Measurements from ENCODE around the gene GNB2. TPM values are rescaled to one million over a fixed set of nuclear protein-coding genes. Genes with fewer than 3 reads are reported as not detected.

The GNB2 gene
- total and polyA plus RNA-seq, 7 experiments from 2014 or later: 35.8 to 215 (median 114) TPM

DNA sequence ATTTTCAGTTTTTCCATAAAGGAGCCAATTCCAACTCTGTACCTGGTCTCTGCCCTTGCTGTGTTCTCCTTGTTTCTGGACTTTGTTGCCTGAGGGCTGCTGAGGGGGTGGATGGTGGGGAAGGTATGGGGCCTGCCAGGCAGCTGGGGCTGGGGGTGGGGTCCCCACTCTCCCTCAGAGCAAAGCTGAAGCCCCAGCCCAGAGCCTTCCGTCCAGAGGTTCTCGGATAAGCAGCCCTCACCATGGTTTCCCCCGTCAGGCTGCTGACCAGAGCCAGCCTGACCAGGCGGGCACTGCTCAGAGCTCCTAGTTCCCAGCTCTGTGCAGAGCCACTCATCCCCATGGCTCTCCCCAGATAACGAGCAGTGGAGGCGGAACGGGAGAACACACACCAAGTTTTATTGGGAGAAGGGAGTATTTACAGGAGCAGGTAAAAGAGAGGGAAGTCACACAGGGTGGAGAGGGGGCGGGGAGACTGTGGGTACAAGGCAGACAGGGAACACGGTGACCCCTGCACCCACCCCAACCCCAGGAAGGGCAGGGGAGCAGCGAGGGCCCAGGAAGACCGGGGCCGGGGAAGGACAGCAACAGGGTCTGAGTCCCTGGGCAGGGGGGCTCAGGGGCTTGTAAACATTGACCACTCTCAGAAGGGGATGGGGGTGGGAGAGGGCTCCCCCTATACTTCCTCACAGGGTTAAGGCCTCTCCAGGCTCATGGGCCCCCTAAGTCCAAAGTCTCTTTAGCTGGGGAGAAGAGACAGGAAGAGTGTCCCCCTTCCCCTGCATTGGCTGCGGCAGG lies 5.8 kb downstream of the GNB2 start:
- no peaks in the 10 kb centered on the region for H3K9me3 ChIP-seq (ENCODE audit: control insufficient read depth in 2 of 3, low read length in 3 of 3)
- ATAC-seq (no peak), DNase-seq (no peak)
- no peak overlapping the region for H3K4me3 ChIP-seq (ENCODE audit: low read length)
- intact Hi-C loops (cut with micrococcal nuclease): loop anchor here in 1 of 2 donors (5.0 to 10.0 kb wide), 2 partner anchors 565 to 577 kb away; partner anchors contain the start of genes AP4M1, FIS1 and MCM7
- POLR2A ChIA-PET: interaction anchor here (0.7 to 5.5 kb wide), 9 partner anchors 9 to 114 kb away, joined by 3 to 37 read pairs (median 5); partner anchors contain the start of genes FBXO24, LRCH4 and MOSPD3
- CTCF ChIA-PET: interaction anchor here (1.7 to 5.8 kb wide), 2 partner anchors 12 to 45 kb away, joined by 3 to 33 read pairs; no protein-coding TSS in a partner anchor
- Mint-ChIP-seq H3K4me3 (peak overlapping the region in 4 of 10 donors; percentile 12 to 56 (median 40)), H3K27ac (peak overlapping the region in 5 of 9 donors; percentile 26 to 83 (median 78)), H3K27me3 (no peaks in the 10 kb centered on the region), H3K4me1 (peaks cover 21 to 50% (median 30%) of the 10 kb centered on the region in 7 donors), H3K36me3 (peaks cover 0 to 15% (median 0%) of the 10 kb centered on the region in 5 donors), H3K9me3 (peaks cover 0 to 1% (median 0%) of the 10 kb centered on the region in 11 donors)
- H3K4me1 ChIP-seq (ENCODE audit: control insufficient read depth in 2 of 2, insufficient read depth in 2 of 2, low read length in 2 of 2): peaks cover 0 to 22% of the 10 kb centered on the region in 2 donors
- peaks cover 0 to 81% (median 8%) of the 10 kb centered on the region in 3 experiments for H3K36me3 ChIP-seq (ENCODE audit: control insufficient read depth in 2 of 3, insufficient read depth in 3 of 3, low read length in 3 of 3)
- H3K27me3 ChIP-seq (ENCODE audit: control insufficient read depth in 2 of 2, insufficient read depth in 2 of 2, low read length in 2 of 2): no peaks in the 10 kb centered on the region
- H3K27ac ChIP-seq (ENCODE audit: low read depth, low read length): peak overlapping the region; percentile 10

DNA sequence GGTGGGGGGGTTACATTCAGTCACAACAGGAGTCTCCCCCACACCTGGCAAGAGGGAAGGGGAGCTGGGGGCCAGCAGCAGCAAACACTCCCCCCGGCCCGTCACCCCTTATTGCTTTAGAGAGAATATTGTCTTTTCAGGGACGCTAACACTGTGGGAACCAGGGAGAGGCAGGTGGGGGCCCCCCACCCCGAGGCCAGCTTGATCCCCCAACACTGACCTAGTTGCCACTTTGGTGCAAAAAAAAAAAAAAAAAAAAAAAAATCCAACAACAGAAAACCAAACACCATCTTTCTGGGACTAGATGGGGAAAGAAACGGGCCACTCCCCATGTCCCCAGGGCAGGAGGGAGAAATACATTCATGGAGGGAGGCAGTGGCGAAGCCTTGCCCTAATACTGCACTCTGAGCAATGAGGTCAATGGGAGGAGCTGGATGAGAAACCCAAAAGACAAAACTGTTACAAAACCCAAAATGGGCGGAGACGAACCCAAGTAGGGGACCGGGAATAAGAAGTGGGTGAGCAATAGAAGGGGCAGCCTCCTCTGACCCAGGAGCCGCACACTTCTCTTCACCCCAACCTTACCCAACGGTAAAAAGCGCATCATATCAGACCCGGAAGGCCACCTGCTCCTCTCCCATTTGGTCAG lies 6.5 kb downstream of the GNB2 start:
- H3K4me3 Mint-ChIP-seq: peak overlapping the region in 8 of 10 donors; percentile 12 to 75 (median 38)
- H3K27ac Mint-ChIP-seq: peak overlapping the region in 8 of 9 donors; percentile 33 to 90 (median 81)
- ChIA-PET POLR2A (interaction anchor here (0.7 to 5.5 kb wide), 13 partner anchors 8 to 115 kb away, joined by 3 to 37 read pairs (median 4); partner anchors contain the start of genes FBXO24, LRCH4, MOSPD3 and POP7), CTCF (interaction anchor here (0.8 to 5.8 kb wide), 3 partner anchors 11 to 92 kb away, joined by 3 to 33 read pairs (median 6); no protein-coding TSS in a partner anchor)
- ATAC-seq: no peak
- H3K4me3 ChIP-seq (ENCODE audit: low read length): no peak overlapping the region
- peak overlapping the region; percentile 53 for H3K27ac ChIP-seq (ENCODE audit: low read depth, low read length)
- H3K4me1 Mint-ChIP-seq: peaks cover 21 to 50% (median 30%) of the 10 kb centered on the region in 7 donors
- intact Hi-C loops (cut with micrococcal nuclease): loop anchor here in 1 of 2 donors (5.0 to 10.0 kb wide), 2 partner anchors 565 to 578 kb away; partner anchors contain the start of genes AP4M1, FIS1 and MCM7
- H3K36me3 ChIP-seq (ENCODE audit: control insufficient read depth in 2 of 3, insufficient read depth in 3 of 3, low read length in 3 of 3): peaks cover 0 to 86% (median 8%) of the 10 kb centered on the region in 3 experiments
- no peaks in the 10 kb centered on the region for H3K27me3 Mint-ChIP-seq
- H3K9me3 Mint-ChIP-seq: peaks cover 0 to 1% (median 0%) of the 10 kb centered on the region in 11 donors
- no peaks in the 10 kb centered on the region for H3K27me3 ChIP-seq (ENCODE audit: control insufficient read depth in 2 of 2, insufficient read depth in 2 of 2, low read length in 2 of 2)
- peaks cover 0 to 14% (median 0%) of the 10 kb centered on the region in 5 donors for H3K36me3 Mint-ChIP-seq
- H3K9me3 ChIP-seq (ENCODE audit: control insufficient read depth in 2 of 3, low read length in 3 of 3): no peaks in the 10 kb centered on the region
- peaks cover 0 to 22% of the 10 kb centered on the region in 2 donors for H3K4me1 ChIP-seq (ENCODE audit: control insufficient read depth in 2 of 2, insufficient read depth in 2 of 2, low read length in 2 of 2)
- no peak for DNase-seq

DNA sequence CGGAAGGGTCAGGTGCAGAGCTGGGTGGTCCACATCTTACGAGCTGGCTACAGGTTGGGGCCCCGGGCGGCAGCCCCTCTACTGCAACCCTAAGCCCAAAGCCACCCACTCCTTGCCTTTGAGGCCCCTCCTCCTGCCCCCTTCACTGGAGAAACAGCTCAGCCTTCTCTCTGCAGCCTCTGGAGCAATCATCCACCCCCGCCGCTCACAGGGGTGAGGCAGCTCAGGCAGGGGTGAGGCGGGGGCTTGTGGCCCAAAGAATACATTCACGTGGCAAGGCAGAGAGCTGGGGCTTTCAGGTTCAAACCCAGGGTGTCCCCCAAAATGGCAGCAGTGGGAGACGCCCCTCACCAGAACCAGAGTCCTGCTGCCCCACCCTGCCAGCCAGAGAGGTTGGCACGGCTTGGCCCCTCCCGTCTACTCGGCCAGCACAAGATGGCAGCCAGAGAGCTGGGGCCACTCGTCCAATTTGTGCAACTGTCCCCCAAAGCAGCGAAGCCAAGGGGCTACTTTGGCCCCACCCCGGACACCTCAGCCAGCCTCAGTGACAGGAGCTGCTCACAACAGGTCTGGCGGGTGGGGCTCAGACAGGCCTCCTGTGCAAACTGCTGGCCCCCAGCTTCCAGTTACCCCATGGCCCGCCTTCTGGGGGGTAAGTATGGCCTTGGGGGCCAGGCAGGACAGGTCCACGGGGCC lies 7.2 kb downstream of the GNB2 start:
- no peak overlapping the region for H3K4me3 ChIP-seq (ENCODE audit: low read length)
- peaks cover 0 to 92% (median 8%) of the 10 kb centered on the region in 3 experiments for H3K36me3 ChIP-seq (ENCODE audit: control insufficient read depth in 2 of 3, insufficient read depth in 3 of 3, low read length in 3 of 3)
- no peaks in the 10 kb centered on the region for H3K9me3 ChIP-seq (ENCODE audit: control insufficient read depth in 2 of 3, low read length in 3 of 3)
- H3K4me1 ChIP-seq (ENCODE audit: control insufficient read depth in 2 of 2, insufficient read depth in 2 of 2, low read length in 2 of 2): peaks cover 0 to 22% of the 10 kb centered on the region in 2 donors
- intact Hi-C loops (cut with micrococcal nuclease): no loop called here
- Mint-ChIP-seq H3K27ac (peak overlapping the region in 8 of 9 donors; percentile 12 to 90 (median 70)), H3K36me3 (peaks cover 0 to 19% (median 0%) of the 10 kb centered on the region in 5 donors), H3K4me1 (peaks cover 21 to 50% (median 30%) of the 10 kb centered on the region in 7 donors), H3K9me3 (peaks cover 0 to 1% (median 0%) of the 10 kb centered on the region in 11 donors), H3K27me3 (no peaks in the 10 kb centered on the region), H3K4me3 (peak overlapping the region in 4 of 10 donors; percentile 30 to 61 (median 46))
- ChIA-PET POLR2A (interaction anchor here (1.0 to 5.5 kb wide), 10 partner anchors 8 to 116 kb away, joined by 3 to 37 read pairs (median 5); partner anchors contain the start of genes FBXO24, LRCH4, MOSPD3 and POP7), CTCF (interaction anchor here (0.8 to 5.8 kb wide), 2 partner anchors 11 to 92 kb away, joined by 6 to 33 read pairs; no protein-coding TSS in a partner anchor)
- peak overlapping the region; percentile 53 for H3K27ac ChIP-seq (ENCODE audit: low read depth, low read length)
- DNase-seq (no peak), ATAC-seq (no peak)
- H3K27me3 ChIP-seq (ENCODE audit: control insufficient read depth in 2 of 2, insufficient read depth in 2 of 2, low read length in 2 of 2): no peaks in the 10 kb centered on the region

DNA sequence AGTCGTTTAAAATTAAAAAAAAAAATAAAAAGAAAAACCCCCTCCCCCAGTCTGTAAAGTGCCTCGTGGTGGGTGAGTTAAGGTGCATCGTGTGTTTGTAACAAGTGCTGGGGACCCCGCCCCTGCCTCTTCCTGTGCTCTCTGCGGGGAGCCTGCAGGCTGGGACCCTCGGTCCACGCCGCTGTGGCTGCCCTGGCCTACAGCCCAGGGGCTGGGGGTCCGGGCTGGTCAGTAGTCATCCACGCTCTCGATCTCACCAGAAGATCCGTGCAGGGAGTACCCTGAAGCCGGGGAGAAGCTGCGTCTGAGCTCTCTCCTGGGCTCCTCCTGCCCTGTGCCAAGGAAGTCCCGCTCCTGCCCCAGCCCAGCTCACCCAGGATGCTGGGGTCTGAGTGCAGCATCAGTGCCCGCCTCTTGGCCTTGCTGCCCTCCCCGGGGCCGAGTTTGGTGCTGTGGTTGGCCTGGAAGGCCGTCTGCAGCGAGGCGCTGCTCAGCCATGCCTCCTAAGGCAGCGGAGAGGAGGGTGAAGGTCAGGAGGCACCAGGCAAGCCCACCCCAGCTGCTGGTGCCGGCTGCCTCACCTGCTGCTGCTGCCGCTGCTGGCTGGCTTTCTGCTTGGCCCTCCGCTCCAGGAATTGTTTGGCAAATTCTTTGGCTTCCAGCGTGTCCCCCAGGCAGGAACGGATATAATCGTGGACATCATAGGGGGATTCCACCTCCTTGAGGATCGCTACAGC lies 8.1 kb downstream of the GNB2 start:
- H3K36me3 ChIP-seq (ENCODE audit: control insufficient read depth in 2 of 3, insufficient read depth in 3 of 3, low read length in 3 of 3): peaks cover 0 to 98% (median 11%) of the 10 kb centered on the region in 3 experiments
- peaks cover 0 to 19% (median 0%) of the 10 kb centered on the region in 5 donors for H3K36me3 Mint-ChIP-seq
- intact Hi-C loops (cut with micrococcal nuclease): no loop called here
- no peaks in the 10 kb centered on the region for H3K27me3 Mint-ChIP-seq
- no peaks in the 10 kb centered on the region for H3K9me3 ChIP-seq (ENCODE audit: control insufficient read depth in 2 of 3, low read length in 3 of 3)
- peak overlapping the region in 8 of 9 donors; percentile 41 to 81 (median 58) for H3K27ac Mint-ChIP-seq
- H3K4me3 ChIP-seq (ENCODE audit: low read length): no peak overlapping the region
- DNase-seq: no peak
- ATAC-seq: no peak
- no peaks in the 10 kb centered on the region for H3K27me3 ChIP-seq (ENCODE audit: control insufficient read depth in 2 of 2, insufficient read depth in 2 of 2, low read length in 2 of 2)
- ChIA-PET POLR2A (interaction anchor here (1.0 to 5.5 kb wide), 7 partner anchors 10 to 117 kb away, joined by 3 to 37 read pairs (median 5); partner anchors contain the start of genes FBXO24, LRCH4, MOSPD3 and POP7), CTCF (interaction anchor here (5.8 kb wide), 1 partner anchor 10 kb away, joined by 33 read pairs; no protein-coding TSS in a partner anchor)
- H3K27ac ChIP-seq (ENCODE audit: low read depth, low read length): peak overlapping the region; percentile 53
- peaks cover 16 to 45% (median 26%) of the 10 kb centered on the region in 7 donors for H3K4me1 Mint-ChIP-seq
- H3K4me3 Mint-ChIP-seq: peak overlapping the region in 4 of 10 donors; percentile 14 to 64 (median 40)
- H3K4me1 ChIP-seq (ENCODE audit: control insufficient read depth in 2 of 2, insufficient read depth in 2 of 2, low read length in 2 of 2): peaks cover 0 to 22% of the 10 kb centered on the region in 2 donors
- peaks cover 0 to 1% (median 0%) of the 10 kb centered on the region in 11 donors for H3K9me3 Mint-ChIP-seq

DNA sequence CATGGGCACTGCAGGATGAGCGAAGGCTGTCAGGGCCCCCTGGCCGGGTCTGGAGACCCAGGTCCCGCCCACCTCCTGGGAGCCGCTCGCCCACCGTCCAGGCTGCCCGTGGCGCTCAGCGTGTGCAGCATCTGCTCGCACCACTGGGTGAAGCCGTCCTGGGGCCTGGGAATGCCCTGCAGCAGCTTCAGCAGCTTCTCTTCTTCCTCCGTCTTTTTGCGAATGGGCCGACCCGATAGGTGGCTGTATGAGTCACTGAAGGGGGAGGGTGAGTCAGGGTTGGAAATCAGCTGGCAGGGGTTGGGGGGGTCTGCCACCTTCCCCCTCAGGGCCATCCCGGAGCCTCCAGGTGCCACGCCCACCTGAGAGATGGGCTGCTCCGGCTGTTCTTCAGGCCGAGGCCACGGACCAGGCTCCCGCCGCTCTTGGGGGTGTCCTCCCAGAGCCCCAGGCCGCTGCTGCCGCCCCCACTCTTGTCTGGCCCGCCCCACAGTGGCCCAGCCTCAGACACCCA lies 8.7 kb downstream of the GNB2 start:
- no peak overlapping the region for H3K27ac Mint-ChIP-seq

More for the DNA sequence above, 8.7 kb downstream of the GNB2 start:
- peaks cover 0 to 19% (median 0%) of the 10 kb centered on the region in 5 donors for H3K36me3 Mint-ChIP-seq
- H3K36me3 ChIP-seq (ENCODE audit: control insufficient read depth in 2 of 3, insufficient read depth in 3 of 3, low read length in 3 of 3): peaks cover 0 to 98% (median 11%) of the 10 kb centered on the region in 3 experiments
- intact Hi-C loops (cut with micrococcal nuclease): no loop called here
- peaks cover 14 to 40% (median 22%) of the 10 kb centered on the region in 7 donors for H3K4me1 Mint-ChIP-seq
- POLR2A ChIA-PET: interaction anchor here (0.8 to 5.5 kb wide), 7 partner anchors 8 to 118 kb away, joined by 3 to 37 read pairs (median 6); partner anchors contain the start of genes FBXO24, LRCH4 and MOSPD3
- no peak overlapping the region for H3K27ac ChIP-seq (ENCODE audit: low read depth, low read length)
- H3K27me3 ChIP-seq (ENCODE audit: control insufficient read depth in 2 of 2, insufficient read depth in 2 of 2, low read length in 2 of 2): no peaks in the 10 kb centered on the region
- CTCF ChIA-PET: interaction anchor here (1.4 to 5.8 kb wide), 2 partner anchors 9 kb away, joined by 9 to 33 read pairs; no protein-coding TSS in a partner anchor
- H3K27me3 Mint-ChIP-seq: no peaks in the 10 kb centered on the region
- H3K9me3 ChIP-seq (ENCODE audit: control insufficient read depth in 2 of 3, low read length in 3 of 3): no peaks in the 10 kb centered on the region
- ATAC-seq: no peak
- peaks cover 0 to 22% of the 10 kb centered on the region in 2 donors for H3K4me1 ChIP-seq (ENCODE audit: control insufficient read depth in 2 of 2, insufficient read depth in 2 of 2, low read length in 2 of 2)
- H3K4me3 ChIP-seq (ENCODE audit: low read length): no peak overlapping the region
- H3K4me3 Mint-ChIP-seq: no peak overlapping the region
- H3K9me3 Mint-ChIP-seq: peaks cover 0 to 1% (median 0%) of the 10 kb centered on the region in 11 donors
- no peak for DNase-seq

Measured in naive thymus-derived CD4-positive, alpha-beta T cell (primary cell).